Mononuclear cell (primary cell): Measurements from ENCODE around the gene PDE9A. TPM values are rescaled to one million over a fixed set of nuclear protein-coding genes. Genes with fewer than 3 reads are reported as not detected.
"Not testable (repeated sequence)": the region's sequence is repeated elsewhere in the genome, so short reads cannot be mapped to it uniquely, and the experiment has no call there.

ENCODE experiments used
- H3K27me3 ChIP-seq: 2 replicates; pipeline ENCODE4 v1.6.0; 2011; ENCODE audit warnings: low read length, control low read depth; ENCODE audit not compliant: insufficient read depth
- H3K4me1 ChIP-seq: 2 replicates; pipeline ENCODE4 v1.5.1; 2011; ENCODE audit warnings: mild to moderate bottlenecking, low read length, control low read depth; ENCODE audit not compliant: insufficient read depth
- H3K4me3 ChIP-seq: 2 replicates; pipeline ENCODE4 v1.5.1; 2011; ENCODE audit warnings: mild to moderate bottlenecking, low read length, moderate library complexity
- H3K9me3 ChIP-seq: 2 replicates; pipeline ENCODE4 v1.5.1; 2011; ENCODE audit warnings: low read depth, mild to moderate bottlenecking, control low read depth, low read length
- total RNA-seq: library from RNA; depleted of rRNA; stranded (reverse); fragments of >200 nt; gene quantifications from one replicate; pipeline ENCODE4 v1.2.3, GENCODE V29; 2012

Gene PDE9A
- total RNA-seq, 1 donor: 3.0 TPM

GRCh38 chr21:42799516-42799915 lies 146.1 kb downstream of the PDE9A start:
- no peaks in the 10 kb centered on the region for H3K9me3 ChIP-seq
- no peaks in the 10 kb centered on the region for H3K27me3 ChIP-seq
- peaks cover 5% of the 10 kb centered on the region for H3K4me1 ChIP-seq

GRCh38 chr21:42799948-42800347 lies 146.5 kb downstream of the PDE9A start:
- Histone ChIP-seq H3K4me3 (no peak overlapping the region), H3K4me1 (peaks cover 5% of the 10 kb centered on the region), H3K9me3 (no peaks in the 10 kb centered on the region), H3K27me3 (no peaks in the 10 kb centered on the region)

More at GRCh38 chr21:42799516-42799915, 146.1 kb downstream of the PDE9A start:
- no peak overlapping the region for H3K4me3 ChIP-seq

- H3K27me3 ChIP-seq, H3K9me3 ChIP-seq, H3K4me3 ChIP-seq, H3K4me1 ChIP-seq: not testable (repeated sequence)
Observed at GRCh38 chr21:42801616-42802015, 148.2 kb downstream of the PDE9A start.

GRCh38 chr21:42806509-42807140 lies 153.2 kb downstream of the PDE9A start:
- H3K4me1 ChIP-seq: peaks cover 4% of the 10 kb centered on the region
- H3K27me3 ChIP-seq: no peaks in the 10 kb centered on the region
- H3K9me3 ChIP-seq: no peaks in the 10 kb centered on the region
- H3K4me3 ChIP-seq: no peak overlapping the region

GRCh38 chr21:42807293-42807895 lies 154.0 kb downstream of the PDE9A start:
- not testable (repeated sequence) for H3K4me3 ChIP-seq, H3K9me3 ChIP-seq, H3K4me1 ChIP-seq, H3K27me3 ChIP-seq

- H3K4me3 ChIP-seq: no peak overlapping the region
- no peaks in the 10 kb centered on the region for H3K9me3 ChIP-seq
- no peaks in the 10 kb centered on the region for H3K27me3 ChIP-seq
- peaks cover 4% of the 10 kb centered on the region for H3K4me1 ChIP-seq
Observed at GRCh38 chr21:42807938-42808613, 154.7 kb downstream of the PDE9A start.

GRCh38 chr21:42809171-42809570 lies 155.8 kb downstream of the PDE9A start:
- Histone ChIP-seq H3K4me1 (peaks cover 4% of the 10 kb centered on the region), H3K27me3 (no peaks in the 10 kb centered on the region), H3K4me3 (no peak overlapping the region), H3K9me3 (no peaks in the 10 kb centered on the region)

- no peaks in the 10 kb centered on the region for H3K27me3 ChIP-seq
- peaks cover 4% of the 10 kb centered on the region for H3K4me1 ChIP-seq
- H3K9me3 ChIP-seq: no peaks in the 10 kb centered on the region
- no peak overlapping the region for H3K4me3 ChIP-seq
Observed at GRCh38 chr21:42809577-42810475, 156.4 kb downstream of the PDE9A start.

- H3K9me3 ChIP-seq: no peaks in the 10 kb centered on the region
- no peaks in the 10 kb centered on the region for H3K27me3 ChIP-seq
- no peaks in the 10 kb centered on the region for H3K4me1 ChIP-seq
- H3K4me3 ChIP-seq: no peak overlapping the region
Observed at GRCh38 chr21:42811960-42812359, 158.5 kb downstream of the PDE9A start.

GRCh38 chr21:42812528-42813241 lies 159.3 kb downstream of the PDE9A start:
- not testable (repeated sequence) for H3K9me3 ChIP-seq, H3K27me3 ChIP-seq, H3K4me1 ChIP-seq

GRCh38 chr21:42815217-42815616 lies 161.8 kb downstream of the PDE9A start:
- no peaks in the 10 kb centered on the region for H3K9me3 ChIP-seq
- H3K4me3 ChIP-seq: no peak overlapping the region
- H3K27me3 ChIP-seq: no peaks in the 10 kb centered on the region
- no peaks in the 10 kb centered on the region for H3K4me1 ChIP-seq

More at GRCh38 chr21:42812528-42813241, 159.3 kb downstream of the PDE9A start:
- H3K4me3 ChIP-seq: not testable (repeated sequence)

- Histone ChIP-seq H3K27me3 (peaks cover 3% of the 10 kb centered on the region), H3K4me3 (no peak overlapping the region), H3K4me1 (no peaks in the 10 kb centered on the region), H3K9me3 (no peaks in the 10 kb centered on the region)
Observed at GRCh38 chr21:42818328-42818749, 164.9 kb downstream of the PDE9A start.

- peaks cover 5% of the 10 kb centered on the region for H3K27me3 ChIP-seq
- no peak overlapping the region for H3K4me3 ChIP-seq
- H3K4me1 ChIP-seq: no peaks in the 10 kb centered on the region
- H3K9me3 ChIP-seq: no peaks in the 10 kb centered on the region
Observed at GRCh38 chr21:42819861-42820615, 166.6 kb downstream of the PDE9A start.
